ENCODE results near the gene COL28A1.

COL28A1 gene

GRCh38 chr7:7533831-7534430, 1.7 kb downstream of the COL28A1 start:
- TF ChIP-seq CTCF (conservative IDR thresholded peaks at IDR 0.05) = no peak
- H3K27ac ChIP-seq = no peak overlapping the region

- TF ChIP-seq CTCF (conservative IDR thresholded peaks at IDR 0.05) = no peak
- peak overlapping the region; percentile 86 for H3K27ac ChIP-seq
Measured at GRCh38 chr7:7529328-7529727, 6.3 kb downstream of the COL28A1 start.

GRCh38 chr7:7527047-7527446, 8.6 kb downstream of the COL28A1 start:
- no peak overlapping the region for H3K27ac ChIP-seq
- no peak for TF ChIP-seq CTCF (conservative IDR thresholded peaks at IDR 0.05)

- TF ChIP-seq CTCF (conservative IDR thresholded peaks at IDR 0.05) = no peak
- no peak overlapping the region for H3K27ac ChIP-seq
Measured at GRCh38 chr7:7526006-7526405, 9.7 kb downstream of the COL28A1 start.

- TF ChIP-seq CTCF (conservative IDR thresholded peaks at IDR 0.05) = no peak
Measured at GRCh38 chr7:7524121-7524520, 11.6 kb downstream of the COL28A1 start.

GRCh38 chr7:7522421-7522820, 13.3 kb downstream of the COL28A1 start:
- no peak for TF ChIP-seq CTCF (conservative IDR thresholded peaks at IDR 0.05)
- no peak overlapping the region for H3K27ac ChIP-seq

More at GRCh38 chr7:7524121-7524520, 11.6 kb downstream of the COL28A1 start:
- H3K27ac ChIP-seq = no peak overlapping the region

- no peak for TF ChIP-seq CTCF (conservative IDR thresholded peaks at IDR 0.05)
- H3K27ac ChIP-seq = no peak overlapping the region
Measured at GRCh38 chr7:7521259-7521658, 14.4 kb downstream of the COL28A1 start.
